Stimulated activated CD8-positive, alpha-beta memory T cell treated with anti-CD3 and anti-CD28 coated beads, Interleukin-12 subunit alpha, Interleukin-12 subunit beta, amount 100 ng/mL, for 4 hours (primary cell): Measurements from ENCODE around the gene ACACB.
A peak's percentile ranks its signal among the peaks of the same experiment; 100 is the strongest.

ENCODE experiments used
- DNase-seq: peaks from one replicate; pipeline ENCODE4 v3.0.0-alpha.2; 2020; ENCODE audit warnings: low read depth

ACACB gene

GRCh38 chr12:109110988-109111495 is 5.3 kb upstream of the ACACB start:
- DNase-seq = peak; percentile 12

- DNase-seq = no peak
Observed at GRCh38 chr12:109112720-109113465, 3.5 kb upstream of the ACACB start.

- DNase-seq = no peak
Observed at GRCh38 chr12:109113661-109114321, 2.6 kb upstream of the ACACB start.

GRCh38 chr12:109114644-109115043 is 1.7 kb upstream of the ACACB start:
- DNase-seq = no peak

DNA sequence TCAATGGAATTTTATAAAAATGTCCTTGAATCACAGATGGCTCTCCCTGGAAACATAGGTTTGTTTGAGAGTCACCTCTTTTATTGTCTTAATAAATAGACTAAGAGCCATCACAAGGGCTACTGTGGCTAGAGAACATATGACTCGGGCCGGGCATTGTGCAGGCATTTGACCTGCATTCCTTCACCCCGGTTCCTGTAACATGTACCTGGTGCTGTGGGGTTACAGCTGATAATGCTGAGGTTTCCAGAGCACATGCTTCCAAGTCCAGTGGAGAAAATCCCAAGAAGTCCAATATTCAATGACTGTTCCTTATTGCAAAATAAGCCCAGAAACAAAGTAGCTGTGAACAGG is 1.0 kb upstream of the ACACB start:
- no peak for DNase-seq

DNA sequence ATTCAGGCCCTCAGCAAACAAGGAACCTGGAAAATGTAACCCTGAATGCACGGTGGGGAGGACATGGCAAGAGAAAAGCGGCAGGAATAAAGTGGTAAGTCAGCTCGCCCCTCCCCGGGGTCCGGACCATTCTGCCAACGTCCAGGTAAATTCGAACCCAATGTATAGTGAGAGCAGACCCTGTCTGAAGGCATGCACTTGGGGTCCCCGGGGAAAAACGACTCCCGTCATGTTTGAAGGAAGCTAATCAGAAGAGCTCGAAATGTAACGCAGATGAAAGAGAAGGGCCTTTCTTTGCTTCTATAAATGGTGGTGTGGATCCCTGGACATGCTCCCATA is 193 bp downstream of the ACACB start:
- no peak for DNase-seq

GRCh38 chr12:109120095-109120494 is 3.7 kb downstream of the ACACB start:
- DNase-seq = no peak

- no peak for DNase-seq
Observed at GRCh38 chr12:109120557-109120956, 4.2 kb downstream of the ACACB start.

DNA sequence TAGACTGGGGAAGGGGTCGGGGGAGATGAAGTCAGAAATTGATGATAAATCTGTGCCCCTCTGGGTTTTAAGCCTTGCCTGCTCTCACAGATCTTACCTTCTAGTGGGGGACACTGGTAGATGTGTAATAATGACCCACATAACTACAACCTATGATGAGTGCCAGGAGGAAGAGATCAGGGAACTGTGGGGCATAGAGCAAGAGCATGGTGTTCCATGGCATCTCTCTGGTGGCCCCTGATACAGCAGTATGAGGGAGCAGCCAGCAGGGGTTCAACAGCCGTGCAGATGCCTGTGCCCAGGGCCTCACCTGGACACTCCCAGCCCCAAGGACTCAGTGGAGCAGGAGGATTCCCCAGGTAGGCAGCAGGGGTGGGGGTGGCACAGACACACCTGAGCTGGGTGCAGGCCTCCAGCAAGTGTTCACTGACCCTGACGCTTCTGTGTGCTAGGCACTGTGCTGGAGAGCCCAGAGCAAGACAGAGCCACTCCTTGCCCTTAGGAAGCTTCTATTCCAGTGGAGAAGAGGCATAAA is 5.0 kb downstream of the ACACB start:
- no peak for DNase-seq

DNA sequence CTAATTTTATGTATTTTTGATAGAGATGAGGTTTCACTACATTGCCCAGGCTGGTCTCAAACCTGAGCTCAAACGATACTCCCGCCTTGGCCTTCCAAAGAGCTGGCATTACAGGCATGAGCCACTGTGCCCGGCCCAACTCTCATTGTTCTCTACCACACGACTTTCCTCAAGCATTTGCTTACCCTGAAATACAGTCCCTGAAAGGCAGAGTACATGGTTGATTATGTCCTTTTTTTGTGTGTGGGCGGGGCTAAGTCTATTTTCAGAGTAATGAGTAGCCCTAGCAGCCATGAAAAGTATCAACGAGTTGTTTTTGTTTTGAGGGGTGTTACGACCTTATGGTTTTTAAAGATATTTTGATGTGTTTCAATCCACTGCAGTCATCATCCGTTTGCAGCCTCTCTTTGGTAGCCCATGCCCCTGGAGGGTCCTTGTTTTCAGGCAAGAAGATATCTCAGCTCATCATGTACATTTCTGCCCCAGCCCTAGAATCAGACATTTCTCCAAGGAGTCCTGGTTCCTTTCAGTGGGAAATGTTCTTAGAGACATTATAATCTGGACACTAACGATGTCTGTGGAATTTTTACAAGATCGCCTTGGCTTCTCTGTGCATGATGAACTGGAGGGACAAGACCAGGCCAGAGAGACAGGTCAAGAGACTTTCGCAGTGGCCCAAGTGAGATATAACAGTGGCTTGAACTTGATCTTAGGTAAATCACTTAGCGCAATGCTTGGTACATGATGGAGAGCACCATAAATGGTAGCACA is 8.7 kb downstream of the ACACB start:
- DNase-seq = no peak

DNA sequence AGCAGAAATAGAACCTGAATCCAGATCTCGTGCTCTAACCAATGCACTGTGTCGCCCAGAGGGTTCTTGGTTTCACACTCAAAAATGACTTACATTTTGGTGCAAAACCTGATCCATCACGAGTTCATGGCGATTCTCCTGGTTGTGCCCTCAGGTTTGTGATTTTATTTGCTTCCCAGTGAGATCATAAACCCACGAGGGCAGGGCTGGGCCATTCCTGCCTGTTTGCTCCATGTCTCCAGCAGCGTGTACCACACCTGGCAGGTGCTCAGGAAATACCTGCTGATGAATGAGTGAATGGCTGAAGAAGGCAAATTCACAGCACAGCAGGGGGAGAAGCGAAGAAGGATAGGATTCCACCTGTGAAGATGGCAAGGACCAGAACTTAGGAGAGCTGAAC is 9.4 kb downstream of the ACACB start:
- DNase-seq = no peak

DNA sequence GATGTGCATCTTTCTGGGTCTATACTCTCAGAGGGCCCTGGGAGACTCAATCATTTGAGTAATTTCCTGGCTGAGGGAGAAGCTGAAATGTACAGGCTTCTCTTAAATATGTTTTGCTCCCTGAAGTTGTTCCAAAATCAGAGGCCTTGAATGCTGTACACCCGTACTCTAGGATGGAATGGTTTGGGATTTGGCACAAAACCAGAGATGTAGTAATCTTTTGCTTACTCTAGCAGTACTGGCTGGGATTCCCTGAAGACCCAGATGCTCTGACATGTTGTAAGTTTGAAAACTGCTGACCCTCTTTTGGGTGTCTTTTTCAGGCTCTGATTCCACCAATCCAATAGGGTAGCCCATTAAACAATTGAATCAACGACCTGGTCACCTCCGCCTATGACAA is 10.4 kb downstream of the ACACB start:
- DNase-seq = no peak

DNA sequence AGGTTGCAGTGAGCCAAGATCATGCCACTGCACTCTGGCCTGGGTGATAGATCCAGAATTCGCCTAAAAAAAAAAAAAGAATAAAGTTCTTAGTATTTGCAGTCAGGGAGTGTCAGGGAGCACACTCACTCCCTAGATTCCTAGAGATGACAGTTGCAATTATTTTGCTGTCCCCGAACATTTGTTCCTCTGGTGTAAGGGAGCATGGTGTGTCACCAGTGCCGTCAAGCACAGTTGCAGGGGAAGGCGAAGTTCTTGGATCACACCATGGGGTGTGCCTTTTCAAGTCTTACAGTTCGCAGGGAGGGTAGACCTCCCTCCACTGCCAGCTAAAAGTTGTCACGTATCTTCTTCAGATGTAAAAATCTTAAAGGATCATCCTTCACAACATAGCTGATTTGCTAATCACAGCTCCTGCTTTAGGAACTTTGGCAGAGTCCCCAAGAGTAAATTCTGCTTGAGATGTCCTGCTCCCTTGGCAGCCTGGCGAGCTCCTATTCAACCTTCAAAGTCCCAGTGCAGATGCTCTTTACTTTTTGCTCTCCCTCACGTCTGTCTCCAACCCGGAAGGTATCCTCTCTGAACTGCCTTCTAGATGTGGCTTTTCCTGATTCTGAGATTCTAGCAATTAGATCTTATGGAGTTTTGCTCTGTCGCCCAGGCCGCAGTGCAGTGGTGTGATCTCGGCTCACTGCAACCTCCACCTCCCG is 11.3 kb downstream of the ACACB start:
- no peak for DNase-seq

- DNase-seq = no peak
Observed at GRCh38 chr12:109130297-109131153, 14.1 kb downstream of the ACACB start.

DNA sequence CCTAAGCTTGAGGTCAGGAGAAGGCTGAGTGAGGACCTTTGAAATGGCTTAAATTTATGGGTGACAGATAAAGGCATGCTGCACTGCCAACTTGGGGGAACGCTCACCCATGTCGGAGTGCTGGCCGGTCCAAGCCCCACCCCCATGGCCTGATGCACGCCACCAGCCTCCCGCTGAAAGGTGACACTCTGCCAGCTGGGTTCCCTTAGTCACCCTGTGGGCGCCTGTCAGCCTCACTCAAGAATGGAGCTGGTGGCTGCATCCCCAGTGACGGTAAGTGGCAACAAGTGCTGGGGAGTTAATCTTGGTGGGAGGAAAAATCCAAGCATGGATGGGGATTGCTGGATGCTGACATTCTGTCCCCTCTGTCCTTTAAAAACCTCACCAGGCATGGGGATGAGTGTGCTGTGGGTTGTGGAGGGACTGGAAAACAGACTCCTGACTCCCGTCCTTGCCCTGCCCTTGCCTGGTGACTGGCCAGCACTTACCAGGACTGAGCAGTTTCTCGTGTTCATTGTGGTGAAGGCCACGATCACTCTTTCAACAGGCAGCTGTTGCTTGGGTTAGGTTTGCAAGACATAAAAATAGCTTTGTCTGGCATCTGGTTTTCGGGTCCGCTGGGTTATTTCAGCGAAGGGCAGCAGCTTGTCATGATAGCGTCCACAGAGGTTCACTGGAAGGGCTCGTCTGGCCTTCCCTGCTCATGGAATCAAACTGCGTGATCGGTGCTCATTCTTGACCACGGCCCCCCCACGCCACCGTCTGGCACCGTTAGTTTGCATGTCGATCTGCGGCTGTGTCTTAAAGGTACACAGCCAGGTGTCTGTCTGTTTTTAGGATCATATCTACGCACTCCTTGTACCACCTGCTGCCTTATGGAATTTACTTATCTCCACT is 15.0 kb downstream of the ACACB start:
- no peak for DNase-seq

- no peak for DNase-seq
Observed at GRCh38 chr12:109134186-109134917, 18.0 kb downstream of the ACACB start.

GRCh38 chr12:109137055-109137454 is 20.7 kb downstream of the ACACB start:
- DNase-seq = no peak

GRCh38 chr12:109139360-109139759 is 23.0 kb downstream of the ACACB start:
- no peak for DNase-seq

DNA sequence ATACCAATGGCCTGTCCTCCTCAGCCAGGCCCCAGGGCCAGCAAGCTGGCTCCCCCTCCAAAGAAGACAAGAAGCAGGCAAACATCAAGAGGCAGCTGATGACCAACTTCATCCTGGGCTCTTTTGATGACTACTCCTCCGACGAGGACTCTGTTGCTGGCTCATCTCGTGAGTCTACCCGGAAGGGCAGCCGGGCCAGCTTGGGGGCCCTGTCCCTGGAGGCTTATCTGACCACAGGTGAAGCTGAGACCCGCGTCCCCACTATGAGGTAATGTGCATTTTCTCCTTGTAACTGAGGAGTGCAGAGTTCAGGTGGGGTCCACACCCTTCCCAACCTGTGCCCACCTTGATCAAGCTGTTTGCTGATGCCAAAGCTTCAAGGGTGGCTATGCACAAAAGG is 23.4 kb downstream of the ACACB start:
- no peak for DNase-seq
